GM19467 (cell line): Measurements from ENCODE around the gene EFCAB6.

ENCODE experiments used
- ATAC-seq: cut with Tn5 transposase; IDR thresholded peaks from one replicate; pipeline ENCODE4 v1.9.1; 2021; ENCODE audit warnings: mild to moderate bottlenecking, moderate library complexity; ENCODE audit not compliant: unreplicated experiment

EFCAB6 gene

DNA sequence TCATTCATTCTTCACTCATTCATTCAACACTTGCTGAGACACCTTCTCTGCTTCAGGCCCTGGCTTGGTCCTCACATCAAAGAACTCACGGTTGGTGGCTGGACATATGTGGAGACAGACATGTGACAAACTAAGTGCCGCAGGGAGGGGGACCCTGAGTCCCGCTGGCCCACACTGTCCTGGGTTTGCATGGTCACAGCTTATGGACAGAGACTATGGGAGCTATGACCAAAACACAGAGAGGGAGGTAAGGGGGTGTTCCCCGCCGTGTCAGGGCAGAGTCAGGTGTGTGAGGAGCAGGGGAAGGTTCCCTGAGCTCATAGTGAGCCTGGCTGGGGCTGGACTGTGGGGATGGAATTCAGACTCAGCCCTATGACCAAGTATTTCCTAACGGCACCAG lies 277.2 kb downstream of the EFCAB6 start:
- ATAC-seq: no peak

DNA sequence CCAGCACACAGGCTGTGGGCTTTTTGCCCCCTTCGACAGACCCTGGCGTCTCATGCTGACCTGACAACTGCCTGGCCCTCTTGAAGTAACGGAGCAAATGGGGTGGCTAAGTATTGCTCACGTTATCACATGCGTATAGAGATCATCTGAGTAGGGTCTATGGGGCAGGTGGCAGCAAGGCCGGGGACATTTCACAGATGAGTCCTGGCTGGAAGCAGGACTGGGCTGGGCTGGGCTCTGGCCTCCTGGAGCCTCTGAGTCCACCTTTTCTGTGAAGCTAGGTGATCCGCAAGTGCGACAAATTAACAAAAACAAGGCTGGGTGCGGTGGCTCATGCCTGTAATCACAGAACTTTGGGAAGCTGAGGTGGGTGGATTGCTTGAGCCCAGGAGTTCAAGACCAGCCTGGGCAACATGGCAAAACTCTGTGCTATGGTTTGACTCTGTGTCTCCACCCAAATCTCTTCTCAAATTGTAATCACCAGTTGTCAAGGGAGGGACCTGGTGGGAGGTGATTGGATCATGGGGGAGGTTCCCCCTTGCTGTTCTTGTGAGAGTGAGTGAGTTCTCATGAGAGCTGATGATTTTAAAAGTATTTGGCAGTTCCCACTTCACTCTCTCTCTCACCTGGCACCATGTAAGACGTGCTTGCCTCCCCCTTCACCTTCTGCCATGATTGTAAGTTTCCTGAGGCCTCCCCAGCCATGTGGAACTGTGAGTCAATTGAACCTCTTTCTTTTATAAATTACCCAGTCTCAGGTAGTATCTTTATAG lies 278.3 kb downstream of the EFCAB6 start:
- ATAC-seq: no peak

GRCh38 chr22:43533156-43533530 lies 279.0 kb downstream of the EFCAB6 start:
- no peak for ATAC-seq

GRCh38 chr22:43532301-43533155 lies 279.6 kb downstream of the EFCAB6 start:
- ATAC-seq: no peak

GRCh38 chr22:43531651-43532050 lies 280.5 kb downstream of the EFCAB6 start:
- ATAC-seq: no peak

- ATAC-seq: no peak
Measured at GRCh38 chr22:43530349-43531201, 281.5 kb downstream of the EFCAB6 start.

- no peak for ATAC-seq
Measured at GRCh38 chr22:43529934-43530333, 282.2 kb downstream of the EFCAB6 start.

GRCh38 chr22:43529461-43529860 lies 282.6 kb downstream of the EFCAB6 start:
- ATAC-seq: no peak

DNA sequence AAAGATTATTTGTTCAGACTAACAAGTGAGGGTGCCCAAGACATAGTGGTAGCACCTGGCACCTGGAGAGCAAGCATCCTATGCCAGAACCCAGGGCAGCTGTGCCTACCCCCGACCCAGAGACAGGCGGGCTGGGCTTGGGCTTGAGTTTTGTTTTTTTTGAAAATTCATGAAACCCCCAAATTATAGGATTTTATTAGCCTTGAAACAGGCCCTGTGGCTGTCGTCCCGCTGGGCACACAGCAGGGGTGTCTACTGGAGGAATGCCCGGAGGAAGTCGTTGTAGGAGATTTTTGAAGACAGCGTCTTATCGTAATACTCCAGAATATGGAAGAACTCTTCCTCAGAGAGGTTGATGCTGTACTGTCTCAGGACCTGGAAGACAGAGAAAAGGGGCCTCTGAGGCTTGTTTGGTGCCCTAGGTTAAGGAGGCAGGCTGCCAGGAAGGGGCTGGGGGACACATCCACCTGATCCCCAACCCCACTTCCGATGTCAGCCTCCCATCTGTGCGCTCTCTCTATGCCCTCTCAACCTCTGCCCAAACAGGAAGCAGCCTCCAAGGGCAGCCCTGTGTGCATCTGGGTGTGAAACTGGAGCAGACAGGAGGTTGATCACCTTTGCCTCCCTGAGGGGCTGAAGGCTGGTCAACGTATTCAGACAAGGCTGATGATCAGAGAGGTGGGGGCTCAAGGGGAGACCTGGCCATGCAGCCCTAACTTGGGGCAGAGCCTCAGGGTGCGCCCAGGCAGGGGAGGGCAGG lies 283.3 kb downstream of the EFCAB6 start:
- ATAC-seq: no peak

- ATAC-seq: no peak
Measured at GRCh38 chr22:43526946-43527345, 285.2 kb downstream of the EFCAB6 start.

DNA sequence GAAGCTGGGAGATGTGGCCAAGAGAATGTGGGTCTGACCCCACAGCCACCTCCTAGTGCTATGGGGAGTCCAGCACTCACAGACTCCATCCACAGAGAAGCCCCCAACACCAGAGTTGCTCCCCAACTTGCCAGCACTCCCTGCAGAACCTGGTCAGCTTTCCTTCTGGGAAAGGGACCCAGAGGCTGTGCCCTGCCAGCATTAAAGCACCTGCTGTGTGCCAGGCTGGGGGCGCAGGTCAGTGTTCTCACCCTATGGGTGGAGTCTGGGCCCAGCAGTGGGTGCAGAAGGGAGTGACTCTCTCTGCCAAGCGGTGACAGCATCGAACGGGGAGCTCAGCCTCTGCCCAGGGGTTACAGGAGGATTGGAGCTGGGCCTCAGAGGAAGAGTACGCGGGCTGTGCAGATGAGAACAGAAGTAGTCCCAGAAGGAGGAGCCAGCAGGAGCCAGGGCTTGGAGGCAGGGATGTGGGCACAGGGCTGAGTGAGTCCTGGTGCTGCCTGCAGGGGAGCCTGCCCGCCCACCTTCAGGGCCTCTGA lies 285.9 kb downstream of the EFCAB6 start:
- ATAC-seq: no peak

DNA sequence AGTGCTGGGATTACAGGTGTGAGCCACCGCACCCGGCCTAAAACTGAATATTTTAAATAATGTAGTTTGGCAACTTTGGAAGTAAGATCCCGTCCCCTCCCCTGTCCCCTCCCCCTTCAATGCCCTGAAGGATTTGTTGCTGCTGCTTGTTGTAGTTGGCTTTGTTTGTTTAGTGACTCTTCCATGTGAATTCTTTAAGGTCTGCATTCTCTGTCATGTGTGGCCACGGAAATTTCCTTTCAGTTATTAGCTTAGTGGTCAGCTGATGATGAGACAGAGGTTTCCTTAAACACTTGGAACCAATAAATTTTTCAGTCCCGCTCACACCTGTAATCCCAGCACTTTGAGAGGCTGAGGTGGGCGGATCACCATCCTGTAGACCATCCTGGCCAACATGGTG lies 290.4 kb downstream of the EFCAB6 start:
- ATAC-seq: no peak

GRCh38 chr22:43520632-43521039 lies 291.5 kb downstream of the EFCAB6 start:
- no peak for ATAC-seq

- ATAC-seq: no peak
Measured at GRCh38 chr22:43516996-43517635, 295.0 kb downstream of the EFCAB6 start.

GRCh38 chr22:43516386-43516785 lies 295.7 kb downstream of the EFCAB6 start:
- no peak for ATAC-seq

DNA sequence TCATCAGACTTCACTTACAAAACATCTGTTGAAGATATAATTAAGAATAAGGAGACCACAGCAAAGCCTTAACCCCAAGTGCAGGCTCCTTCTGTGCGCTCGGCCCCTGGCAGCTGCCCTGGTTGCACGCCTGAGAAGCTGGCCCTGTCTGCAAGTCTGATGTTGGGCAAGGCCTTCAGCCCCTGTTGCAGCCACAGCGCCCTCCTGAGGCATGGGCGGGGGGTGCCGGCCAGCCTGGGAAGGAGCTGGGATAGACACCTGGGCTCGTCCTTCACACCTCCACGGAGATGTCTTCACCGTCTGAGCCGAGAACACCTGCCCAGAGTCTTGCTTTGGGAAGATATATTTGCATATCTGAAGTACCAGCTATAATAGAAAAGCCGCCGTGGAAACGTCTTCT lies 296.2 kb downstream of the EFCAB6 start:
- ATAC-seq: no peak

DNA sequence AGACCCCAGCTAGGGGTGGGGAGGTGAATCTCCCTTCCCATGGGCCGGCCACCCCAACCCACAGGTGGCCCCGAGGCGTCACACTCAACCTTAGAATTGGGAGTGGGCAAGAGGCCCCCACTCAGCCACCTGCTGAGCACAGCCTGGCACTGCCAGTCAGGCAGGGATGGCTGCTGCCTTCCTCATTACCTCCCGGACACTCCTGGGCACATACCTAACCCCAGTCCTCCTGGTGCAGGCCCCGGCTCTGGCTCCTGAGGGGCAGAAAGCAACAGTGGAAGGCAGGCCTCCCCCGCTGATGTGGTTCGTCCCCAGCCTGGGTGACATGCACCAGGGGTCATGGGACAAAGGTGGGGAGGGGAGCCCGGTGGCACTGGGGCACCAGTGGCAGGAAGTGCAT lies 296.7 kb downstream of the EFCAB6 start:
- ATAC-seq: no peak

- ATAC-seq: no peak
Measured at GRCh38 chr22:43514476-43515157, 297.5 kb downstream of the EFCAB6 start.

GRCh38 chr22:43512279-43512678 lies 299.8 kb downstream of the EFCAB6 start:
- no peak for ATAC-seq
